Endothelial cell of umbilical vein (primary cell): ENCODE results near the gene PLSCR1. TPM values are rescaled to one million over a fixed set of nuclear protein-coding genes. Genes with fewer than 3 reads are reported as not detected.

Experiments used
- BruUV-seq: library from RNA; stranded (reverse); fragments of 400-500 nt; replicated peaks from 2 replicates; lab custom pipeline; 2021; lab: Mats Ljungman, UMichigan
- CTCF ChIA-PET: fragments of 300-600, 350-600 bp; sonication (Branson Sonifier 250); formaldehyde crosslinking; loops from one replicate; lab custom pipeline; 2021; ENCODE audit warnings: antibody characterized with exemption, inconsistent platforms; lab: Charles Lee
- POLR2A ChIA-PET: fragments of 300-600, 350-600 bp; sonication (Branson Sonifier 250); formaldehyde crosslinking; loops from one replicate; lab custom pipeline; 2021; ENCODE audit warnings: antibody characterized with exemption, inconsistent platforms; lab: Charles Lee
- DNase-seq: peaks from one replicate; pipeline ENCODE4 v3.0.0-alpha.2; 2011; ENCODE audit warnings: low read depth, low spot score
- FAIRE-seq: peaks from 2 replicates; lab custom pipeline; 2011; peaks lifted over from hg19 to GRCh38; lab: Jason Lieb, UNC
- H2AFZ ChIP-seq: 2 replicates; pipeline ENCODE4 v1.6.0; 2012; ENCODE audit warnings: low read depth, low read length, control low read depth, inconsistent platforms
- H3K27ac ChIP-seq: 2 replicates; pipeline ENCODE4 v1.5.1; 2011; ENCODE audit warnings: low read depth, mild to moderate bottlenecking, control low read depth, low read length, moderate library complexity; ENCODE audit not compliant: insufficient read depth
- H3K27me3 ChIP-seq, 2 experiments: 2 replicates each; pipeline versions ENCODE4 v1.6.0 to v1.6.1; 2011; ENCODE audit warnings: low read length in 2 of 2, mixed read lengths in 1 of 2; ENCODE audit not compliant: control insufficient read depth in 2 of 2, insufficient read depth in 2 of 2
- H3K36me3 ChIP-seq, 2 experiments: 2 replicates in 1 of 2; 3 replicates in 1 of 2; pipeline ENCODE4 v1.5.1; 2011; ENCODE audit warnings: low read length in 2 of 2, mild to moderate bottlenecking in 1 of 2, moderate library complexity in 1 of 2; ENCODE audit not compliant: control insufficient read depth in 2 of 2, insufficient read depth in 2 of 2; ENCODE audit errors: extremely low read depth in 1 of 2
- H3K4me1 ChIP-seq: 3 replicates; pipeline ENCODE4 v1.5.1; 2011; ENCODE audit warnings: mild to moderate bottlenecking, low read length; ENCODE audit not compliant: control insufficient read depth, insufficient read depth; ENCODE audit errors: extremely low read depth
- H3K4me2 ChIP-seq: 2 replicates; pipeline ENCODE4 v1.6.1; 2011; ENCODE audit warnings: low read length, control low read depth, mixed read lengths; ENCODE audit not compliant: insufficient read depth
- H3K4me3 ChIP-seq, 3 experiments: fragments of 200-600 bp in 1 of 3; sonication (generic), shearing (Covaris generic) in 1 of 3; replicated peaks in 1 of 3; 2 replicates each; pipeline ENCODE4 v1.5.1; 2011 to 2016; ENCODE audit warnings: control low read depth in 3 of 3, low read length in 3 of 3, mild to moderate bottlenecking in 2 of 3, inconsistent platforms in 1 of 3, low read depth in 1 of 3, moderate library complexity in 1 of 3; ENCODE audit not compliant: insufficient read depth in 1 of 3
- H3K79me2 ChIP-seq: 2 replicates; pipeline ENCODE4 v1.6.0; 2012; ENCODE audit warnings: low read length, inconsistent platforms; ENCODE audit not compliant: control insufficient read depth, insufficient read depth
- H3K9ac ChIP-seq: replicated peaks from 2 replicates; pipeline ENCODE3; 2011; ENCODE audit warnings: low read length, control low read depth; ENCODE audit not compliant: insufficient read depth; ENCODE audit errors: extremely low read depth
- H3K9me1 ChIP-seq: replicated peaks from 3 replicates; pipeline ENCODE4 v1.6.0; 2011; ENCODE audit warnings: mild to moderate bottlenecking, low read length; ENCODE audit not compliant: control insufficient read depth, insufficient read depth; ENCODE audit errors: extremely low read depth
- H3K9me3 ChIP-seq: replicated peaks from 2 replicates; pipeline ENCODE4 v1.5.1; 2012; ENCODE audit warnings: low read length, inconsistent platforms; ENCODE audit not compliant: control insufficient read depth, insufficient read depth
- H4K20me1 ChIP-seq: replicated peaks from 2 replicates; pipeline ENCODE3; 2011; ENCODE audit warnings: mild to moderate bottlenecking, low read length; ENCODE audit not compliant: control insufficient read depth, insufficient read depth; ENCODE audit errors: extremely low read depth
- CTCF ChIP-seq, 2 donors: IDR thresholded peaks; 1 replicate in 1 of 2; 2 replicates in 1 of 2; pipeline ENCODE4 v1.5.1; 2011; ENCODE audit warnings: low read length in 2 of 2, mild to moderate bottlenecking in 2 of 2, moderate library complexity in 2 of 2, control low read depth in 1 of 2, inconsistent platforms in 1 of 2, low read depth in 1 of 2; ENCODE audit not compliant: insufficient read depth in 1 of 2; ENCODE audit errors: extremely low read depth in 1 of 2
- EZH2 ChIP-seq: IDR thresholded peaks from 2 replicates; pipeline ENCODE4 v1.6.1; 2012; ENCODE audit warnings: borderline replicate concordance, low read depth, mild to moderate bottlenecking, moderate library complexity, low read length, inconsistent platforms; ENCODE audit not compliant: severe bottlenecking
- FOS ChIP-seq: IDR thresholded peaks from 2 replicates; pipeline ENCODE4 v1.6.1; 2011; ENCODE audit warnings: mild to moderate bottlenecking, low read length, moderate library complexity, borderline replicate concordance; ENCODE audit not compliant: insufficient read depth
- GATA2 ChIP-seq: IDR thresholded peaks from 2 replicates; pipeline ENCODE4 v1.7.0; 2011; ENCODE audit warnings: low read depth, mild to moderate bottlenecking, moderate library complexity, mixed read lengths, low read length; ENCODE audit not compliant: insufficient read length, insufficient read depth
- JUN ChIP-seq: IDR thresholded peaks from 2 replicates; pipeline ENCODE4 v1.6.1; 2011; ENCODE audit warnings: borderline replicate concordance, low read depth; ENCODE audit not compliant: insufficient read length, insufficient read depth
- MAX ChIP-seq: IDR thresholded peaks from 2 replicates; pipeline ENCODE4 v1.6.1; 2011; ENCODE audit not compliant: insufficient read depth, insufficient read length
- MYC ChIP-seq: IDR thresholded peaks from one replicate; pipeline ENCODE4 v1.6.1; 2011; ENCODE audit warnings: mild to moderate bottlenecking, low read depth, low read length
- POLR2AphosphoS5 ChIP-seq: IDR thresholded peaks from 2 replicates; pipeline ENCODE4 v1.6.1; 2012; ENCODE audit warnings: low read depth, mild to moderate bottlenecking, control low read depth, low read length, moderate library complexity; ENCODE audit not compliant: insufficient read depth
- dilution Hi-C: fragments of 300-500 bp; cut with MboI; formaldehyde crosslinking; loops from one replicate; pipeline ENCODE4 v1.15.0; 2019; ENCODE audit warnings: low sequenced_read_pairs; ENCODE audit not compliant: extremely low pct_ligation_motif_present
- intact Hi-C: fragments of 100-400 bp; cut with micrococcal nuclease; formaldehyde crosslinking; loops from one replicate; pipeline ENCODE4 v1.10.0; 2022
- polyA plus RNA-seq, 4 experiments: library from polyadenylated mRNA; depleted of rRNA in 3 of 4; stranded (reverse) in 3 of 4; unstranded in 1 of 4; fragments of >200 nt; gene quantifications; 2 replicates each; pipeline versions ENCODE4 v1.2.1 to v1.2.3, GENCODE V29; 2011 to 2012; ENCODE audit warnings: missing spikeins in 1 of 4
- total RNA-seq: library from RNA; stranded (reverse); gene quantifications from 2 replicates; pipeline ENCODE4 v1.2.3, GENCODE V29; 2021

PLSCR1 gene
- total and polyA plus RNA-seq, 2 donors (not counting 3 experiments of a cell fraction or from before 2014, with no cell fraction given): 53.2 to 78.7 TPM

GRCh38 chr3:146466604-146467003, 77.8 kb downstream of the PLSCR1 start:
- no peaks in the 10 kb centered on the region for H3K27me3 ChIP-seq
- dilution Hi-C loops (no loop called here), intact Hi-C loops (no loop called here)
- H3K4me1 ChIP-seq: no peaks in the 10 kb centered on the region
- H3K4me3 ChIP-seq: no peak overlapping the region
- POLR2A ChIA-PET: no interaction called here
- H3K27ac ChIP-seq: no peak overlapping the region
- H2AFZ ChIP-seq: no peak overlapping the region
- DNase-seq (no peak), FAIRE-seq (no peak)
- no peaks in the 10 kb centered on the region for H3K9me1 ChIP-seq
- H3K9me3 ChIP-seq: no peaks in the 10 kb centered on the region
- no peak overlapping the region for H3K4me2 ChIP-seq
- H4K20me1 ChIP-seq: no peaks in the 10 kb centered on the region
- no peak for TF ChIP-seq GATA2
- TF ChIP-seq JUN: no peak
- no peak for TF ChIP-seq POLR2AphosphoS5
- TF ChIP-seq EZH2: no peak
- TF ChIP-seq CTCF (IDR thresholded peaks at IDR 0.05; ENCODE audit: extremely low read depth in 1 of 2, insufficient read depth in 1 of 2, low read depth in 1 of 2, low read length in 2 of 2): no peak
- no peak for TF ChIP-seq MYC
- no peak for TF ChIP-seq MAX
- TF ChIP-seq FOS: no peak
- BruUV-seq: no TSS peak
- H3K79me2 ChIP-seq: no peaks in the 10 kb centered on the region
- CTCF ChIA-PET: no interaction called here
- no peak overlapping the region for H3K9ac ChIP-seq
- H3K36me3 ChIP-seq: no peaks in the 10 kb centered on the region
